Natural killer cell (primary cell): Measurements from ENCODE around the gene DUSP19. TPM values are rescaled to one million over a fixed set of nuclear protein-coding genes. Genes with fewer than 3 reads are reported as not detected.

Experiments
- ATAC-seq, 3 donors: fragments of 150-1000 bp in 2 of 3; fragments of 200-7000 bp in 1 of 3; cut with Tn5 transposase; 1 replicate in 1 of 3; 2 replicates in 2 of 3; pipeline ENCODE4 v1.10.0; 2021; ENCODE audit warnings: mild to moderate bottlenecking in 2 of 3, moderate library complexity in 2 of 3
- DNase-seq, 2 donors: peaks; one replicate each; pipeline versions ENCODE4 v3.0.0 to v3.0.0-alpha.2; 2013 to 2021; ENCODE audit warnings: mixed read lengths in 1 of 2
- H3K27ac ChIP-seq: one replicate; pipeline ENCODE4 v1.5.1; 2013; ENCODE audit warnings: mild to moderate bottlenecking, low read length
- H3K27me3 ChIP-seq: one replicate; pipeline ENCODE4 v1.6.1; 2013; ENCODE audit warnings: low read length; ENCODE audit not compliant: control insufficient read depth, insufficient read depth
- H3K36me3 ChIP-seq: one replicate; pipeline ENCODE4 v1.6.1; 2013; ENCODE audit warnings: low read length; ENCODE audit not compliant: control insufficient read depth, insufficient read depth
- H3K4me1 ChIP-seq: one replicate; pipeline ENCODE4 v1.6.1; 2013; ENCODE audit warnings: low read length; ENCODE audit not compliant: control insufficient read depth, insufficient read depth
- H3K4me3 ChIP-seq: one replicate; pipeline ENCODE4 v1.5.1; 2013; ENCODE audit warnings: low read length
- H3K9me3 ChIP-seq: one replicate; pipeline ENCODE4 v1.6.1; 2013; ENCODE audit warnings: low read length; ENCODE audit not compliant: control insufficient read depth, insufficient read depth
- H3K27ac Mint-ChIP-seq, 2 donors: one replicate each; pipeline ENCODE4 v1.8.0; 2022; ENCODE audit warnings: mild to moderate bottlenecking in 2 of 2, mixed read lengths in 2 of 2, moderate library complexity in 1 of 2
- H3K27me3 Mint-ChIP-seq, 2 donors: one replicate each; pipeline ENCODE4 v1.8.0; 2022; ENCODE audit warnings: low read depth in 2 of 2, mixed read lengths in 2 of 2
- H3K36me3 Mint-ChIP-seq: one replicate; pipeline ENCODE4 v1.8.0; 2022; ENCODE audit warnings: mixed read lengths
- H3K4me1 Mint-ChIP-seq, 2 donors: one replicate each; pipeline ENCODE4 v1.8.0; 2022; ENCODE audit warnings: mixed read lengths in 2 of 2
- H3K4me3 Mint-ChIP-seq: one replicate; pipeline ENCODE4 v1.8.0; 2022; ENCODE audit warnings: mild to moderate bottlenecking, moderate library complexity, mixed read lengths
- H3K9me3 Mint-ChIP-seq, 2 donors: one replicate each; pipeline ENCODE4 v1.8.0; 2022; ENCODE audit warnings: mixed read lengths in 2 of 2
- CTCF ChIP-seq: fragments of 200-600 bp; IDR thresholded peaks from one replicate; pipeline ENCODE4 v1.8.0; 2022; ENCODE audit warnings: antibody characterized with exemption
- WGBS: methylation state at CpG from one replicate; pipeline ENCODE4 v1.1.7; 2013; ENCODE audit warnings: missing lambda C conversion rate; ENCODE audit not compliant: insufficient coverage; 5-methylcytosine and 5-hydroxymethylcytosine counted together
- intact Hi-C: fragments of 100-400 bp; cut with micrococcal nuclease; formaldehyde crosslinking; loops from one replicate; pipeline ENCODE4 v1.14.2; 2022
- total RNA-seq, 4 donors: library from RNA; stranded (reverse); fragments of 120-200 nt in 1 of 4; gene quantifications; one replicate each; pipeline versions ENCODE4 v1.2.3 to v1.2.4, GENCODE V29; 2013 to 2022

The DUSP19 gene
- total RNA-seq, 3 donors from 2014 or later (not counting 1 experiment from before 2014, with no cell fraction given) = 1.0 to 1.1 (median 1.1) TPM

GRCh38 chr2:183125659-183126341, 47.3 kb downstream of the DUSP19 start:
- H3K27ac Mint-ChIP-seq = peak overlapping the region; percentile 90 to 91
- H3K4me1 Mint-ChIP-seq = peaks cover 15 to 26% of the 10 kb centered on the region in 2 donors
- Histone ChIP-seq H3K4me1 (peaks cover 11% of the 10 kb centered on the region), H3K27ac (no peak overlapping the region), H3K27me3 (no peaks in the 10 kb centered on the region), H3K4me3 (no peak overlapping the region), H3K36me3 (peaks cover 2% of the 10 kb centered on the region), H3K9me3 (no peaks in the 10 kb centered on the region)
- no peak for DNase-seq
- intact Hi-C loops = no loop called here
- H3K9me3 Mint-ChIP-seq = no peaks in the 10 kb centered on the region
- no peak for ATAC-seq
- no peaks in the 10 kb centered on the region for H3K36me3 Mint-ChIP-seq
- H3K4me3 Mint-ChIP-seq = peak overlapping the region; percentile 95
- TF ChIP-seq CTCF = no peak
- WGBS = 82% methylated on average over 11 of the region's 11 CpGs
- H3K27me3 Mint-ChIP-seq = peaks cover 8 to 22% of the 10 kb centered on the region in 2 donors

- intact Hi-C loops = no loop called here
- Histone ChIP-seq H3K36me3 (peaks cover 2% of the 10 kb centered on the region), H3K4me3 (no peak overlapping the region), H3K27me3 (no peaks in the 10 kb centered on the region), H3K27ac (no peak overlapping the region), H3K4me1 (peaks cover 11% of the 10 kb centered on the region), H3K9me3 (no peaks in the 10 kb centered on the region)
- H3K4me3 Mint-ChIP-seq = peak overlapping the region; percentile 72
- DNase-seq (no peak), ATAC-seq (no peak)
- H3K9me3 Mint-ChIP-seq = no peaks in the 10 kb centered on the region
- peaks cover 3 to 15% of the 10 kb centered on the region in 2 donors for H3K27me3 Mint-ChIP-seq
- peaks cover 15 to 26% of the 10 kb centered on the region in 2 donors for H3K4me1 Mint-ChIP-seq
- 100% methylated on average over 1 of the region's 2 CpGs for WGBS
- no peak overlapping the region for H3K27ac Mint-ChIP-seq
- no peak for TF ChIP-seq CTCF
- no peaks in the 10 kb centered on the region for H3K36me3 Mint-ChIP-seq
Observed at GRCh38 chr2:183126635-183127034, 48.1 kb downstream of the DUSP19 start.

- H3K4me3 ChIP-seq = no peak overlapping the region
- intact Hi-C loops = no loop called here
- Mint-ChIP-seq H3K9me3 (no peaks in the 10 kb centered on the region), H3K4me3 (no peak overlapping the region), H3K4me1 (peaks cover 0 to under 1% of the 10 kb centered on the region in 2 donors), H3K36me3 (no peaks in the 10 kb centered on the region), H3K27ac (no peak overlapping the region), H3K27me3 (no peaks in the 10 kb centered on the region)
- H3K4me1 ChIP-seq = no peaks in the 10 kb centered on the region
- H3K27ac ChIP-seq = no peak overlapping the region
- no peak for TF ChIP-seq CTCF
- no peak for DNase-seq
- no peaks in the 10 kb centered on the region for H3K27me3 ChIP-seq
- ATAC-seq = no peak
- no peaks in the 10 kb centered on the region for H3K9me3 ChIP-seq
- peaks cover 4% of the 10 kb centered on the region for H3K36me3 ChIP-seq
- WGBS = no CpG with 5 or more reads among the region's 2 CpGs
Observed at GRCh38 chr2:183134016-183134415, 55.5 kb downstream of the DUSP19 start.

- H3K9me3 Mint-ChIP-seq = no peaks in the 10 kb centered on the region
- H3K27ac Mint-ChIP-seq = no peak overlapping the region
- peaks cover 12 to 21% of the 10 kb centered on the region in 2 donors for H3K4me1 Mint-ChIP-seq
- Histone ChIP-seq H3K4me1 (no peaks in the 10 kb centered on the region), H3K27ac (no peak overlapping the region), H3K27me3 (no peaks in the 10 kb centered on the region), H3K36me3 (peaks cover 25% of the 10 kb centered on the region), H3K9me3 (no peaks in the 10 kb centered on the region), H3K4me3 (no peak overlapping the region)
- H3K36me3 Mint-ChIP-seq = no peaks in the 10 kb centered on the region
- ATAC-seq = no peak
- no CpG with 5 or more reads among the region's 1 CpG for WGBS
- DNase-seq = no peak
- TF ChIP-seq CTCF = no peak
- no peaks in the 10 kb centered on the region for H3K27me3 Mint-ChIP-seq
- intact Hi-C loops = no loop called here
- no peak overlapping the region for H3K4me3 Mint-ChIP-seq
Observed at GRCh38 chr2:183148955-183149354, 70.4 kb downstream of the DUSP19 start.
